H9 (cell line): Measurements from ENCODE around the gene RAPH1. TPM values are rescaled to one million over a fixed set of nuclear protein-coding genes. Genes with fewer than 3 reads are reported as not detected.

Experiments
- DNase-seq: peaks from one replicate; pipeline ENCODE4 v3.0.0-alpha.2; 2017
- H2AFZ ChIP-seq: one replicate; pipeline ENCODE4 v1.6.1; 2013; ENCODE audit warnings: mild to moderate bottlenecking, low read length, control low read depth, moderate library complexity
- H2AK5ac ChIP-seq: 2 replicates; pipeline ENCODE4 v1.6.1; 2013; ENCODE audit warnings: low read length, control low read depth, mixed read lengths; ENCODE audit not compliant: insufficient read length
- H2BK120ac ChIP-seq: one replicate; pipeline ENCODE4 v1.6.1; 2013; ENCODE audit warnings: low read depth, mild to moderate bottlenecking, low read length, control low read depth, inconsistent platforms; ENCODE audit not compliant: poor library complexity, severe bottlenecking
- H2BK12ac ChIP-seq: 2 replicates; pipeline ENCODE4 v1.6.1; 2013; ENCODE audit warnings: low read length, control low read depth, mixed read lengths, low read depth; ENCODE audit not compliant: insufficient read length
- H2BK15ac ChIP-seq: 2 replicates; pipeline ENCODE4 v1.6.1; 2013; ENCODE audit warnings: low read depth, low read length, control low read depth
- H2BK20ac ChIP-seq: one replicate; pipeline ENCODE4 v1.6.1; 2013; ENCODE audit warnings: low read depth, mild to moderate bottlenecking, low read length, control low read depth, inconsistent platforms; ENCODE audit not compliant: poor library complexity, severe bottlenecking
- H2BK5ac ChIP-seq: 2 replicates; pipeline ENCODE4 v1.6.1; 2013; ENCODE audit warnings: low read length, control low read depth, mixed read lengths; ENCODE audit not compliant: insufficient read length
- H3K14ac ChIP-seq: 2 replicates; pipeline ENCODE4 v1.6.1; 2013; ENCODE audit warnings: low read length, control low read depth; ENCODE audit not compliant: insufficient read depth
- H3K18ac ChIP-seq: 2 replicates; pipeline ENCODE4 v1.6.1; 2013; ENCODE audit warnings: low read depth, mild to moderate bottlenecking, mixed read lengths, low read length, control low read depth; ENCODE audit not compliant: insufficient read length
- H3K23ac ChIP-seq: 2 replicates; pipeline ENCODE4 v1.6.1; 2013; ENCODE audit warnings: low read length, control low read depth, mixed read lengths, low read depth; ENCODE audit not compliant: insufficient read length
- H3K23me2 ChIP-seq: 2 replicates; pipeline ENCODE4 v1.6.1; 2013; ENCODE audit warnings: low read depth, mild to moderate bottlenecking, mixed read lengths, low read length, control low read depth; ENCODE audit not compliant: insufficient read length, poor library complexity, severe bottlenecking
- H3K27ac ChIP-seq: 2 replicates; pipeline ENCODE4 v1.5.1; 2013; ENCODE audit warnings: low read length, control low read depth, mixed read lengths, low read depth; ENCODE audit not compliant: insufficient read length
- H3K27me3 ChIP-seq: 2 replicates; pipeline ENCODE4 v1.6.1; 2013; ENCODE audit warnings: low read length, control low read depth, inconsistent platforms; ENCODE audit not compliant: insufficient read depth
- H3K4ac ChIP-seq: 2 replicates; pipeline ENCODE4 v1.6.1; 2013; ENCODE audit warnings: low read depth, mild to moderate bottlenecking, control low read depth, inconsistent platforms, low read length, moderate library complexity
- H3K4me1 ChIP-seq: 2 replicates; pipeline ENCODE4 v1.6.1; 2013; ENCODE audit warnings: low read length, control low read depth, inconsistent platforms; ENCODE audit not compliant: insufficient read depth
- H3K4me2 ChIP-seq: 2 replicates; pipeline ENCODE4 v1.6.1; 2013; ENCODE audit warnings: low read length, control low read depth, mixed read lengths; ENCODE audit not compliant: insufficient read length, insufficient read depth
- H3K56ac ChIP-seq: 2 replicates; pipeline ENCODE4 v1.6.1; 2013; ENCODE audit warnings: low read depth, mild to moderate bottlenecking, mixed read lengths, low read length, control low read depth; ENCODE audit not compliant: insufficient read length
- H3K79me1 ChIP-seq: 2 replicates; pipeline ENCODE4 v1.6.1; 2013; ENCODE audit warnings: low read depth, mild to moderate bottlenecking, moderate library complexity, low read length, control low read depth, inconsistent platforms; ENCODE audit not compliant: insufficient read depth, poor library complexity, severe bottlenecking
- H3K79me2 ChIP-seq: 2 replicates; pipeline ENCODE4 v1.6.1; 2013; ENCODE audit warnings: low read length, control low read depth, inconsistent platforms; ENCODE audit not compliant: insufficient read depth
- H3K9ac ChIP-seq: 2 replicates; pipeline ENCODE4 v1.6.1; 2013; ENCODE audit warnings: low read length, control low read depth, mixed read lengths; ENCODE audit not compliant: insufficient read length; ENCODE audit errors: extremely low read depth
- H3K9me3 ChIP-seq: one replicate; pipeline ENCODE4 v1.6.1; 2013; ENCODE audit warnings: low read depth, low read length, inconsistent platforms; ENCODE audit not compliant: control insufficient read depth
- H3T11ph ChIP-seq: one replicate; pipeline ENCODE4 v1.6.1; 2013; ENCODE audit warnings: mild to moderate bottlenecking, low read length, control low read depth, inconsistent platforms
- H4K20me1 ChIP-seq: one replicate; pipeline ENCODE4 v1.6.1; 2013; ENCODE audit not compliant: control insufficient read depth, insufficient read length, insufficient read depth
- H4K5ac ChIP-seq: 2 replicates; pipeline ENCODE4 v1.6.1; 2013; ENCODE audit warnings: low read depth, mild to moderate bottlenecking, mixed read lengths, low read length, control low read depth; ENCODE audit not compliant: insufficient read length
- H4K8ac ChIP-seq: replicated peaks from 2 replicates; pipeline ENCODE4 v1.6.1; 2013; ENCODE audit warnings: low read length, control low read depth, mixed read lengths, low read depth; ENCODE audit not compliant: insufficient read length
- H4K91ac ChIP-seq: 2 replicates; pipeline ENCODE4 v1.6.1; 2013; ENCODE audit warnings: low read depth, mild to moderate bottlenecking, moderate library complexity, mixed read lengths, low read length, control low read depth; ENCODE audit not compliant: insufficient read length
- H3K27ac Mint-ChIP-seq, 3 experiments: 2 replicates in 2 of 3; 3 replicates in 1 of 3; pipeline ENCODE4 v1.8.0; 2020 to 2021; ENCODE audit warnings: mixed read lengths in 3 of 3, mild to moderate bottlenecking in 1 of 3, moderate library complexity in 1 of 3
- H3K27me3 Mint-ChIP-seq: 2 replicates; pipeline ENCODE4 v1.8.0; 2021; ENCODE audit warnings: low read depth, mild to moderate bottlenecking, moderate library complexity, mixed read lengths
- H3K36me3 Mint-ChIP-seq, 3 experiments: 2 replicates in 2 of 3; 3 replicates in 1 of 3; pipeline ENCODE4 v1.8.0; 2020 to 2021; ENCODE audit warnings: low read depth in 3 of 3, mixed read lengths in 3 of 3; ENCODE audit not compliant: insufficient read depth in 1 of 3
- H3K4me1 Mint-ChIP-seq, 2 experiments: 2 replicates each; pipeline ENCODE4 v1.8.0; 2020; ENCODE audit warnings: mixed read lengths in 2 of 2
- H3K4me3 Mint-ChIP-seq, 2 experiments: 2 replicates in 1 of 2; 3 replicates in 1 of 2; pipeline ENCODE4 v1.8.0; 2020 to 2021; ENCODE audit warnings: mild to moderate bottlenecking in 2 of 2, mixed read lengths in 2 of 2, moderate library complexity in 1 of 2
- H3K9me3 Mint-ChIP-seq, 2 experiments: 2 replicates in 1 of 2; 3 replicates in 1 of 2; pipeline ENCODE4 v1.8.0; 2020; ENCODE audit warnings: mild to moderate bottlenecking in 2 of 2, mixed read lengths in 2 of 2, moderate library complexity in 1 of 2
- WGBS: extraction: QIAGEN DNeasy Blood & Tissue Kit; methylation state at CpG from one replicate; pipeline ENCODE4 v1.1.7; 2013; ENCODE audit warnings: missing lambda C conversion rate, low lambda C conversion rate, mixed read lengths; ENCODE audit not compliant: insufficient read length; ENCODE audit errors: extremely low coverage; 5-methylcytosine and 5-hydroxymethylcytosine counted together
- total RNA-seq: library from RNA; stranded (reverse); gene quantifications from 2 replicates; pipeline ENCODE4 v1.2.1, GENCODE V29; 2021
- TF ChIP-seq, protein P1 (sequence below): fragments of 200-600 bp; sonication (generic); conservative IDR thresholded peaks from 3 replicates; pipeline ENCODE4 v1.8.0; 2021; ENCODE audit warnings: antibody characterized with exemption, mild to moderate bottlenecking

RAPH1 gene
- total RNA-seq, 1 experiment from 2014 or later: 17.1 TPM

DNA sequence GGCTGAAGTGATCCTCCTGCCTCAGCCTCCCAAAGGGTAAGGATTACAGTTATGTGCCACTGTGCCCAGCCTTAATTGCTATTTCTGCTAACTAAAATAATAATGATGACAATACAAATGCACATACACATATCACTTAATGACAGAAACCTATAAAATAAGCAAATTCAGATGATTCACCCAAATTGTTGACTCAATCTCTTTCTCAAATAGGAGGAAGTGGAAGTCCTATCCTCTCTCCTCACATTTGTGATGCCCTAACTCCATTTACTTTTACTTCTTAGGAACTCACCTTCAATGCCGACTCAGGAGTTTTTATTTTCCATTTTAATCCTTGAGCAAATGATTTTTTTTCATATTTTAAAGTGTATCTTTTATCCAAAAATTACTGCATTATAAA is 24.5 kb upstream of the RAPH1 start:
- Histone ChIP-seq H3K27ac (no peak overlapping the region), H3K14ac (no peak overlapping the region), H3K27me3 (no peaks in the 10 kb centered on the region), H3K4me2 (no peak overlapping the region), H3K18ac (no peak overlapping the region), H3K79me1 (no peaks in the 10 kb centered on the region), H4K8ac (no peak overlapping the region), H3K4me1 (no peaks in the 10 kb centered on the region), H4K91ac (no peak overlapping the region), H2BK5ac (no peak overlapping the region), H2BK20ac (no peak overlapping the region), H2AFZ (no peak overlapping the region), H3T11ph (no peak overlapping the region), H3K79me2 (no peaks in the 10 kb centered on the region), H3K23me2 (no peaks in the 10 kb centered on the region), H3K23ac (no peak overlapping the region), H2BK12ac (no peak overlapping the region), H4K20me1 (no peaks in the 10 kb centered on the region), H3K9me3 (no peaks in the 10 kb centered on the region), H3K9ac (no peak overlapping the region), H3K4ac (no peak overlapping the region), H2BK15ac (no peak overlapping the region), H4K5ac (no peak overlapping the region), H2AK5ac (no peak overlapping the region), H3K56ac (no peak overlapping the region), H2BK120ac (no peak overlapping the region)
- no peaks in the 10 kb centered on the region; a peak in 1 of 5 replicates for H3K9me3 Mint-ChIP-seq
- H3K4me3 Mint-ChIP-seq: no peak overlapping the region
- no peaks in the 10 kb centered on the region for H3K4me1 Mint-ChIP-seq
- H3K36me3 Mint-ChIP-seq: no peaks in the 10 kb centered on the region
- no CpG with 5 or more reads among the region's 1 CpG for WGBS
- H3K27ac Mint-ChIP-seq: no peak overlapping the region
- H3K27me3 Mint-ChIP-seq: no peaks in the 10 kb centered on the region
- TF ChIP-seq, protein P1, sequence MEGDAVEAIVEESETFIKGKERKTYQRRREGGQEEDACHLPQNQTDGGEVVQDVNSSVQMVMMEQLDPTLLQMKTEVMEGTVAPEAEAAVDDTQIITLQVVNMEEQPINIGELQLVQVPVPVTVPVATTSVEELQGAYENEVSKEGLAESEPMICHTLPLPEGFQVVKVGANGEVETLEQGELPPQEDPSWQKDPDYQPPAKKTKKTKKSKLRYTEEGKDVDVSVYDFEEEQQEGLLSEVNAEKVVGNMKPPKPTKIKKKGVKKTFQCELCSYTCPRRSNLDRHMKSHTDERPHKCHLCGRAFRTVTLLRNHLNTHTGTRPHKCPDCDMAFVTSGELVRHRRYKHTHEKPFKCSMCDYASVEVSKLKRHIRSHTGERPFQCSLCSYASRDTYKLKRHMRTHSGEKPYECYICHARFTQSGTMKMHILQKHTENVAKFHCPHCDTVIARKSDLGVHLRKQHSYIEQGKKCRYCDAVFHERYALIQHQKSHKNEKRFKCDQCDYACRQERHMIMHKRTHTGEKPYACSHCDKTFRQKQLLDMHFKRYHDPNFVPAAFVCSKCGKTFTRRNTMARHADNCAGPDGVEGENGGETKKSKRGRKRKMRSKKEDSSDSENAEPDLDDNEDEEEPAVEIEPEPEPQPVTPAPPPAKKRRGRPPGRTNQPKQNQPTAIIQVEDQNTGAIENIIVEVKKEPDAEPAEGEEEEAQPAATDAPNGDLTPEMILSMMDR: no peak
- DNase-seq: no peak
